Naive B cell (primary cell): ENCODE measurements around the gene UNC119. TPM values are rescaled to one million over a fixed set of nuclear protein-coding genes. Genes with fewer than 3 reads are reported as not detected.
A peak's percentile ranks its signal among the peaks of the same experiment; 100 is the strongest.

Experiments
- ATAC-seq, 2 donors: fragments of 150-1000 bp; cut with Tn5 transposase; 2 replicates each; pipeline ENCODE4 v1.10.0; 2021; ENCODE audit warnings: low read depth in 2 of 2, mild to moderate bottlenecking in 2 of 2, moderate library complexity in 2 of 2
- DNase-seq: peaks from one replicate; pipeline ENCODE4 v3.0.0; 2022
- H3K27ac Mint-ChIP-seq, 6 donors: one replicate each; pipeline ENCODE4 v1.8.0; 2020 to 2022; ENCODE audit warnings: mild to moderate bottlenecking in 6 of 6, mixed read lengths in 6 of 6, moderate library complexity in 5 of 6, inconsistent platforms in 2 of 6
- H3K27me3 Mint-ChIP-seq, 3 donors: one replicate each; pipeline ENCODE4 v1.8.0; 2021 to 2022; ENCODE audit warnings: mixed read lengths in 3 of 3, mild to moderate bottlenecking in 1 of 3
- H3K36me3 Mint-ChIP-seq, 2 donors: one replicate each; pipeline ENCODE4 v1.8.0; 2020 to 2022; ENCODE audit warnings: mixed read lengths in 2 of 2, inconsistent platforms in 1 of 2, mild to moderate bottlenecking in 1 of 2
- H3K4me1 Mint-ChIP-seq, 3 donors: one replicate each; pipeline ENCODE4 v1.8.0; 2020 to 2022; ENCODE audit warnings: mixed read lengths in 3 of 3, inconsistent platforms in 1 of 3, mild to moderate bottlenecking in 1 of 3, moderate library complexity in 1 of 3
- H3K4me3 Mint-ChIP-seq, 8 donors: one replicate each; pipeline ENCODE4 v1.8.0; 2020 to 2022; ENCODE audit warnings: mild to moderate bottlenecking in 8 of 8, mixed read lengths in 8 of 8, moderate library complexity in 8 of 8, inconsistent platforms in 2 of 8
- H3K9me3 Mint-ChIP-seq, 7 donors: one replicate each; pipeline ENCODE4 v1.8.0; 2020 to 2022; ENCODE audit warnings: mixed read lengths in 7 of 7, mild to moderate bottlenecking in 5 of 7, inconsistent platforms in 2 of 7, moderate library complexity in 1 of 7
- polyA plus RNA-seq, 6 donors: library from polyadenylated mRNA; unstranded; fragments of 300-500 nt; fragmentation: Illumina TruSeq; gene quantifications; one replicate each; pipeline ENCODE4 v1.2.3, GENCODE V29; 2021; ENCODE audit warnings: low read depth in 6 of 6

UNC119 gene
- polyA plus RNA-seq, 6 donors from 2014 or later = 69.7 to 93.0 (median 75.3) TPM

DNA sequence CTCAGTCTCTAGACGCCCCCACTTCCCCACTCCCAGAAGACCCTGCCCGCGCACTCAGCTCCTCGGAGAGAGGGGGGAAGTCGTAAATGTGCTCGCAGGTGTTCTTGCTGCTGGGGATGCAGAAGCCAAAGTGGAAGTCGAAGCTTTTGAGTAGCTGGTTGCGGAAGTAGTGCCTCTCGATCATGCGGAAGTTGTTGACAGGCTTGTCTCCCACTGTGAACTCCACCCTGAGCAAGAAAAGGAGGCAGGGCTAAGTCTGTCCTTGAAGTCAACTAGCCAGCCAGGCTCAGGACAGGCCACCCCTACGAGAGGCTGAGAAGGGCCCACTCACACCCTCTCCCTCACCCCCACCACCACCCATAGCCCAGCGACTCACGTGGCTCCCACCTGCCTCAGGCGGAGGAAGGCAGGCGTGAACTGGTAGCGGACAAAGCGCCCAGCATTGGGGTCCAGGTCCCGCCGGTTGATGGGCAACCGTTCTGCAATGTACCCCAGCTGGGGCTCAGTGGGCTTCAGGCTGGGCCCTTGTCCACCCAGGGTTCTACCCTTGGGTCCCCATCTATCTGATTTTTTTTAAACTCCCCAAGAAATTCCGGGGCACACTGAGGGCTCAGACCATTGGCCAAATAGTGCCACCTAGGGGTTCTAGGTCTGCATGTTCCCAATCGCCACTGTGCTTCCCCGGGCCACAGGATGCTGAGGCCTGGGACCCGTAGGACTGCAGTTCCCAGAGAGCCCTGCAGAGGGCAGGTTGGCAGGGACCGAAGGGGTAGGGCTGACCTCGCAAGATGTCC lies 4.6 kb downstream of the UNC119 start:
- Mint-ChIP-seq H3K27me3 (no peaks in the 10 kb centered on the region), H3K9me3 (no peaks in the 10 kb centered on the region), H3K4me1 (peaks cover 57 to 74% (median 64%) of the 10 kb centered on the region in 3 donors), H3K4me3 (peak overlapping the region; percentile 55 to 100 (median 86)), H3K36me3 (peaks cover 0 to 10% of the 10 kb centered on the region in 2 donors), H3K27ac (peak overlapping the region; percentile 95 to 100 (median 98))
- ATAC-seq (peak; percentile 63 to 64), DNase-seq (peak; percentile 77)

DNA sequence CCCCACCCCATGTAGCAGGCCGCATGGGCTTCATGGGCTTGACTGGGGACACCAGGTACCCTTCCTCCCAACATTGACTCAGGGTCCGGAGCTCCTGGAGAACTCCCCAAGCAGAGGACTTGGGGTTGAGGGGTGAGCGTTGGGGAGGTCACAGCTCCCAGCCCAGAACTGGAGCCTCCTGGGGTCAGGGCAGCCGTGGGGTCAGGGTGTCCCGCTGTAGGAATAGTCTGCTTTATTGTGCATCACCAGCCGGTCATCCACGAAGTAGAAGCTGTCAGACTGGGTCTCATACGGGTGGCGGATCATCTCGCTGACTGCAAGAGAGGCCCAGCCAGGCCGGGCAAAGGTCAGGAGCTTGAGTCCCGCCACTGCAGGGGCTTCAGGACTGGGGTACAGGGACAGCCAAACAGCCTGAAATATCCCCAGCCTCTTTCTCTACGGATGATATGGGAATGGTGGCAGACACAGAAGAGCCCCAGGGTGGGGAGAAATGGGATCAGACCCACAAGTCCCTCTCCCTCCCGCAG lies 5.3 kb downstream of the UNC119 start:
- H3K27me3 Mint-ChIP-seq = no peaks in the 10 kb centered on the region
- H3K4me1 Mint-ChIP-seq = peaks cover 54 to 72% (median 60%) of the 10 kb centered on the region in 3 donors
- H3K27ac Mint-ChIP-seq = peak overlapping the region; percentile 95 to 100 (median 98)
- DNase-seq (no peak), ATAC-seq (no peak)
- peaks cover 0 to 10% of the 10 kb centered on the region in 2 donors for H3K36me3 Mint-ChIP-seq
- no peaks in the 10 kb centered on the region for H3K9me3 Mint-ChIP-seq
- peak overlapping the region; percentile 28 to 100 (median 86) for H3K4me3 Mint-ChIP-seq

DNA sequence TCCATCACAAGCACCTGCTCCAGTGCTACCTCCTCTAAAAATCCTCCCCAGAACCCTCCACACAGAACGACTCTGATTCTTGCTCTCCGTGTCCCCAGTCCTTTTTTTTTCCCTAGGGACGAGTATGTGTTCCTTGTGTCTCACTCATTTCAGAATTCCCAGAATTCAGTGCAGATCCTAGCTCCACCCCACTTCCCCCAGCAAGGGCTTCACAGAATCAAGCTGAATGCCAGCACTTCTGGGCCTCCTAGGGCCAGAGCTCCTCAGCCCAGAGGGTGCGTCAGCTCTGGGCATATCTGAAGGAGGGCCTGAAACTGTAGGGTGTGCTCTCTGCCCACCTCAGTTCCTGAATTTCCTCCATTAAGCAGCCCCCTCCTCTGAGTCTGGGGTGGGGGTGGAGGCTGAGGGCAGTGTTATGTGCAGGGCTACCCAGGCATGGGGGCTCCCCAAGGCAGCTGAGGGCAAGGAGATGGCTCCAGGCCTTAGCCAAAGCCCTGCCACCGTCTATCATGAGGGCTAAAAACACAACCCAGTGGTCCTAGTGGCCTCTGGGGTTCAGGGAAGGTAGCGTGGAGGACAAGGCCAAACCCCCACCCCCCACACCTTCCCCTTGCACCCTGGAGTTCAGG lies 6.5 kb downstream of the UNC119 start:
- no peaks in the 10 kb centered on the region for H3K27me3 Mint-ChIP-seq
- H3K9me3 Mint-ChIP-seq = no peaks in the 10 kb centered on the region
- DNase-seq (no peak), ATAC-seq (no peak)
- H3K4me1 Mint-ChIP-seq = peaks cover 41 to 61% (median 49%) of the 10 kb centered on the region in 3 donors
- H3K27ac Mint-ChIP-seq = peak overlapping the region in 3 of 6 donors; percentile 6 to 68 (median 57)
- H3K36me3 Mint-ChIP-seq = peaks cover 0 to 10% of the 10 kb centered on the region in 2 donors
- H3K4me3 Mint-ChIP-seq = no peak overlapping the region

DNA sequence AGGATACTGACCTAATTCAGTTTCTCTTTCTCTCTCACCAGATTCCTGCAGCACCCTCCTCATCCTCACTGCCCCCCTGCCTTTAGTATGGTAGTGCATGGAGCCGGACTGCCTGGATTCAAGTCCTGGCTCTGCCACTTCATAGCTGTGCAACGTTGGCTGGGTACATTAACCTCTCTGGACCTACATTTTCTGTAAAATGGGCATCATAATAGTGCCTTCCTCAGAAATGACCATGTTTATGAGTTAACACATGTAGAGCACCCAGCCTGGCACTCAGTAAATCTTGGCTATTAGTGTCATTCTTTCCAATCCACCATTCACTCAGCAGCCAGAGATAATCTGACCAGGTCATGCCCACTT lies 7.3 kb downstream of the UNC119 start:
- Mint-ChIP-seq H3K4me1 (peaks cover 35 to 53% (median 41%) of the 10 kb centered on the region in 3 donors), H3K36me3 (peaks cover 0 to 10% of the 10 kb centered on the region in 2 donors), H3K4me3 (no peak overlapping the region), H3K9me3 (no peaks in the 10 kb centered on the region), H3K27ac (peak overlapping the region in 2 of 6 donors; percentile 68 to 86), H3K27me3 (no peaks in the 10 kb centered on the region)
- ATAC-seq (no peak), DNase-seq (no peak)

DNA sequence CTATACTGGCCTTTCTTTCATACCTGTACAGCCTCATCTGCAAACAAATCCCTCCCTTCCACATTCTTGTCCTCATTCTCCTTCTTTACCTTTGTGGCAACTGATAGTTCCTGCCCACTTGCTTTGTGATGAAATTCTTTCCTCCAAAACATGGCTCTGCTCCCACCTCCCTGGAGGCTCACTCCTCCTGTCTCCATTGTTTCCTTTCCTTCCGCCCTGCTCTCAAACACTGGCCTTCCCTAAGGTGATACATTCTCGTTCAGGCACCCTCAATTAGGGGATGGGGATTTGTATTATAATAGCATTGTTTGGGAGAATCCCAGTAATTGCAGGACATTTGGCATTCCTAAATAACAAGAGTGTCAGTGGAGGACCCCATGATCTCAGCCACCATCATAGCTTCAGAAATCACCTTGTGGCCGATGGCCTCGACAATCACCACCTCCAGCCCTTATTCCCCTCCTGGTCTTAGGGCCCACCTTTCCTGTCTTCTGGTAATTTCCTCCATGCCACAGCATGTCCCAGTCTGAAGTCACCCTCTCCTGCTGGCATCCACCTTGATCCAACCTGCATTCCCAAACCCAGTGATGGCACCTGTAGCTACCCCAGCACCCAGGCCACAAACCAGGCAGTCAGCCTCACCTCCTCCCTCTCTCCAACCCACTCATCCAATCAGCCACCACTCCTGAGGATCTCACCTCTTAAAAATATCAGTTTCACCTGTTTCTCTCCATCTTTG lies 7.9 kb downstream of the UNC119 start:
- Mint-ChIP-seq H3K9me3 (no peaks in the 10 kb centered on the region), H3K36me3 (peaks cover 0 to 10% of the 10 kb centered on the region in 2 donors), H3K27me3 (no peaks in the 10 kb centered on the region), H3K4me3 (no peak overlapping the region), H3K27ac (peak overlapping the region in 2 of 6 donors; percentile 55 to 70), H3K4me1 (peaks cover 30 to 48% (median 36%) of the 10 kb centered on the region in 3 donors)
- no peak for DNase-seq
- ATAC-seq = no peak

DNA sequence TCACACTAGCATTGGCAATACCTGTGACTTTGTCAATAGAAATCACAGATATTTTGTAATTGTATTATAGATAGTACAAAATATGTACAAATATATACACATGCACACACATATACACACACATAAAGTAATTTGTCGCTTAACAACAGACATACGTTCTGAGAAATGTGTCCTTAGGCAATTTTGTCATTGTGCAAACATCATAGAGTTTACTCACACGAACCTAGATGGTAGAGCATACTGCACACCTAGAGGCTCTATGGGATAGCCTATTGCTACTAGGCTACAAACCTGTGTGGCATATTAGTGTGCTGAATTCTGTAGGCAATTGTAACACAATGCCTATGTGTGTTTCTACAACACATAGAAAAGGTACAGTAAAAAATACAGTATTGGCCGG lies 11.0 kb downstream of the UNC119 start:
- DNase-seq (no peak), ATAC-seq (no peak)
- no peaks in the 10 kb centered on the region for H3K9me3 Mint-ChIP-seq
- peaks cover 0 to 10% (median 0%) of the 10 kb centered on the region in 3 donors for H3K27me3 Mint-ChIP-seq
- peaks cover 10 to 18% (median 12%) of the 10 kb centered on the region in 3 donors for H3K4me1 Mint-ChIP-seq
- H3K4me3 Mint-ChIP-seq = peak overlapping the region in 1 of 8 donors; percentile 21
- H3K36me3 Mint-ChIP-seq = peaks cover 0 to 10% of the 10 kb centered on the region in 2 donors
- no peak overlapping the region for H3K27ac Mint-ChIP-seq

DNA sequence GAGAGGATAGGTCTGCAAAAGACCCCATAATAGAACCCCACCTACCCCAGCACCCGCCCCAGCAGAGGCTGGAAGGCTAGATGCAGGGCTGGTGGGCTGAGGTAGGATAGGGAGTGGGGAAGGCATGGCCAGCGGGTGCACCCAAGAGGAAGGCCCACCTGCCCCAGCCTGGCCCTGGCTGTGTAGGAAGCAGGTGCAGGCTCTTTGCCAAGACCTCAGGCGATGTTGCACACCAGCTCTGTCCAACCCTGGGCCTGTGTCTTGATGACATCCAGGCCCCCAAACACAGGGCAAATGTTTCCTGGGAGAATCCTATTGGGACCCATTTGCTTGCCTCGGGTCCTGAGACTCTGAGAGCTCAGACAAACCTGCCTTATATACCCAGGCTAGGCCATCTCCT lies 12.2 kb downstream of the UNC119 start:
- Mint-ChIP-seq H3K27ac (peak overlapping the region in 1 of 6 donors; percentile 71), H3K4me1 (peaks cover 5 to 12% (median 12%) of the 10 kb centered on the region in 3 donors), H3K36me3 (peaks cover 0 to 2% of the 10 kb centered on the region in 2 donors), H3K9me3 (no peaks in the 10 kb centered on the region), H3K27me3 (peaks cover 0 to 10% (median 0%) of the 10 kb centered on the region in 3 donors), H3K4me3 (peak overlapping the region in 1 of 8 donors; percentile 63)
- DNase-seq = no peak
- ATAC-seq = no peak

DNA sequence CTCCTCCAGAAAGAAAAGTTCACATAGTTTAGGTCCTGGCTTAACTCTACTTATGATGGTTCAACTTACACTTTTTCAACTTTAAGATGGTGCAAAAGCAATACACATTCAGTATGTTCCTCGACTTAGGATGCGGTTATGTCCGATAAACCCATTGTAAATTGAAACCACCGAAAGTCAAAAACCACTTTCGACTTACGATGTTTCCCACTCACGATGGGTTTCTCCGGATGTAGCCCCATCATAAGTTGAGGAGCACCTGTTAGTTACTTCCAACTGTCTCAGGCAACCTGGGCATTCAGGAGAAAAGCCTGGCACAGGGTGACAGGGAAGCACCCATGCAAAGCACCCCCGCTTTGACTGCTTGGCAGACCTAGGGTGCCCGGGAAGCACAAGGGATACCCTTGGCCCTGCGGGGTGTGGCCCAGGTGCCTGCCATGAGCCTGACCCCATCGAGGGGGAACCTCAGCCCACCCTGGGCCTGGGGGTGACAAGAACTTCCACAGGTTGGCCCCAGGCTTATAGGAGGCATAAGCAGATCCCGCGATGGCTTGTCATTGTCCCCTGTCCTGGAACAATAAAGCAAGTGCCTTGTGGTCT lies 14.0 kb downstream of the UNC119 start:
- H3K36me3 Mint-ChIP-seq = no peaks in the 10 kb centered on the region
- H3K27me3 Mint-ChIP-seq = peaks cover 0 to 10% (median 0%) of the 10 kb centered on the region in 3 donors
- H3K4me1 Mint-ChIP-seq = peaks cover 0 to 3% (median 0%) of the 10 kb centered on the region in 3 donors
- peak overlapping the region in 1 of 6 donors; percentile 76 for H3K27ac Mint-ChIP-seq
- ATAC-seq (no peak), DNase-seq (no peak)
- H3K9me3 Mint-ChIP-seq = no peaks in the 10 kb centered on the region
- H3K4me3 Mint-ChIP-seq = peak overlapping the region in 1 of 8 donors; percentile 29

DNA sequence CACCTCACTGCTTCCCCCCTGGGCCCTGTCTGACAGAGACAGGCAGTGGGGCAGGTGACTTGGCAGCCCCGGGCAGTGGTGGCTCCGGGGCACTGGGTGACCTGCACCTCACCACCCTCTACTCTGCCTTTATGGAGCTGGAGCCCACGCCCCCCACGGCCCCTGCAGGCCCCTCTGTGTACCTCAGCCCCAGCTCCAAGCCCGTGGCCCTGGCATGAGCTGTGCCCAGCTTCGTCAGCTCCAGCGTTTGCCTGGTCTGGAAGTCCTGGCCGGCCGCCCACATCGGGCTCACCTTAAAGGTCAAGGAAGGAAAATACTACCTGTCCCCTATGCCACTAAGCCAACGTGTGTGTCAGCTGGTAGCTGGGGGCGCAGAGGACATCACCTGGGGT lies 15.2 kb downstream of the UNC119 start:
- no peak for ATAC-seq
- DNase-seq = no peak
- Mint-ChIP-seq H3K27me3 (peaks cover 0 to 10% (median 0%) of the 10 kb centered on the region in 3 donors), H3K27ac (no peak overlapping the region), H3K9me3 (no peaks in the 10 kb centered on the region), H3K4me1 (peaks cover 0 to 5% (median 0%) of the 10 kb centered on the region in 3 donors), H3K36me3 (no peaks in the 10 kb centered on the region), H3K4me3 (no peak overlapping the region)

DNA sequence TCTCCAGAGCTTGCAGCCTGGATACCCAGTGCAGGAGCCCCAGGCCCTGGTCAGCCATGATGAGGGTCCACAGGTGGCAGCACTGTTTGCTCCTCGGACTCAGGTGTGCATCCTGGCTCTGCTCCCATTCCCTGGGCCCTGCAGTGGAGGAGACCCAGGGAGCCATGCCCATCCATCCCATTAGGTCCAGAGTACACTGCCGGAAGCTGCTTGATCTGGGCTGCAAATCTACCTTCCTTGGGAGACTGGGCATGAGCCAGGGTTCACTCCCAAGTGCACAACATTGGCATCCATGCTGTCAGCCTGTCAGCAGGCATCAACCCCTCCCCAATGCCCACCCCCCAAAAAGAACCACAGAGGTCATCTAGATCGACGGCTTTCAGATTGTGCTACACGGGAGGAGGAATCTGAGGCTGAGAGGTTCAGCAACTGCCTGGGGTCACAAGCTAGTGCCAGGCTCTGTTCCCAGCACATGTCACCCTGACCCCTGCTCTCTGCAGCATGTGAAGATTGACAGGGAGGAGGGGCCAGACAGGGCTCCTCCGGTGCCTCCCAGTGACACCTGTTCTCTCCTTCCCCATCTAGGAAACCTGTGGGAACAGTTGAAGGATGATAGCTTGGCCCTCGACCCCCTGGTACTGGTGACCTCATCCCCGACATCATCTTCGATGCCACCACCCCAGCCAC lies 15.7 kb downstream of the UNC119 start:
- Mint-ChIP-seq H3K9me3 (no peaks in the 10 kb centered on the region), H3K4me3 (no peak overlapping the region), H3K27ac (no peak overlapping the region), H3K4me1 (peaks cover 0 to 5% (median 0%) of the 10 kb centered on the region in 3 donors), H3K27me3 (peaks cover 0 to 10% (median 2%) of the 10 kb centered on the region in 3 donors), H3K36me3 (no peaks in the 10 kb centered on the region)
- ATAC-seq (no peak), DNase-seq (no peak)

DNA sequence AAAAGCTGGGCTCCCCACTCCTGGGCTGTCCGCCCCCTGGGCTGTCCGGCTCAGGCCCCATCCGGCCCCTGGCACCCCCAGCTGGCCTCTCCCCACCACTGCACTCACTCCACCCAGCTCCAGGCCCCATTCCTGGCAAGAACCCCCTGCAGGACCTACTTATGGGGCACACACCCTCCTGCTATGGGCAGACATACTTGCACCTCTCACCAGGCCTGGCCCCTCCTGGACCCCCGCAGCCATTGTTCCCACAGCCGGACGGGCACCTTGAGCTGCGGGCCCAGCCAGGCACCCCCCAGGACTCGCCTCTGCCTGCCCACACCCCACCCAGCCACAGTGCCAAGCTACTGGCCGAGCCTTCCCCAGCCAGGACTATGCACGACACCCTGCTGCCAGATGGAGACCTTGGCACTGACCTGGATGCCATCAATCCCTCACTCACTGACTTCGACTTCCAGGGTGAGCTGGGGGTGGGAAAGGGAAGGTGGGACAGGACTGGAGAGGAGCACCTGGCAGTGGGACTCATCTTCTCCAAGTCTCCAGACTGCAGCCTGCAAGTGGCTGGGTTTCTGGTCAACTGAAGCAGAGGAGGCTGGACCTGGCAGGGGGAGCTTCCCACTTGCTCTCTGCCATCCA lies 17.6 kb downstream of the UNC119 start:
- Mint-ChIP-seq H3K27ac (no peak overlapping the region), H3K9me3 (no peaks in the 10 kb centered on the region), H3K27me3 (peaks cover 0 to 10% (median 8%) of the 10 kb centered on the region in 3 donors), H3K4me3 (no peak overlapping the region), H3K36me3 (no peaks in the 10 kb centered on the region), H3K4me1 (peaks cover 0 to 5% (median 0%) of the 10 kb centered on the region in 3 donors)
- no peak for ATAC-seq
- DNase-seq = no peak
